NOMO-1 (cell line): ENCODE measurements around the gene FITM2.
"Not testable (repeated sequence)": the region's sequence is repeated elsewhere in the genome, so short reads cannot be mapped to it uniquely, and the experiment has no call there.

Experiments
- DNase-seq, 2 experiments: peaks; one replicate each; lab custom pipeline; 2025; ENCODE audit not compliant: unreplicated experiment in 2 of 2; lab: John Stamatoyannopoulos, UW

The FITM2 gene, protein sequence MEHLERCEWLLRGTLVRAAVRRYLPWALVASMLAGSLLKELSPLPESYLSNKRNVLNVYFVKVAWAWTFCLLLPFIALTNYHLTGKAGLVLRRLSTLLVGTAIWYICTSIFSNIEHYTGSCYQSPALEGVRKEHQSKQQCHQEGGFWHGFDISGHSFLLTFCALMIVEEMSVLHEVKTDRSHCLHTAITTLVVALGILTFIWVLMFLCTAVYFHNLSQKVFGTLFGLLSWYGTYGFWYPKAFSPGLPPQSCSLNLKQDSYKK

GRCh38 chr20:44310664-44311639 lies at the start of gene FITM2:
TSS of gene FITM2 (minus strand) at chr20:44311202. CDS start at chr20:44311148, 54 bp downstream.
- DNase-seq, result peak; percentile 92 to 95

DNA sequence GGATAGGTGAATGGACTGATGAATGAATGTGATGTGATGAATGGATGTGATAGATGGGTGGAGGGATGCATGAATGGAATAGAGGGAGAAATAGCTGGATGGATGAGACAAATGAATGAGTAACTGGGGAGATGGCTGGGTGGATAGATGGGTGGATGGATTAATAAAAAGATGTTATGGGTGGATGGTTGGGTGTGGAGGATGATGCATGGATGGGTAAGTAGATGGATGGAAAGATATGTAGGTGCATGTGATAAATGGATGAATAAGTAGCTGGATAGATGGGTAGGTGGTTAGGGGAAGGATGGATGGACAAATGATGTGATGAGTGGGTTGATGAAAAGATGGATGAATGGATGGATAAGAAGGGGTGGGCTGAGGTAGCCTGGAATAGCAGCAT lies 49.2 kb upstream of the FITM2 start:
- no peak for DNase-seq

GRCh38 chr20:44358776-44359175 lies 47.8 kb upstream of the FITM2 start:
- DNase-seq, result no peak

DNA sequence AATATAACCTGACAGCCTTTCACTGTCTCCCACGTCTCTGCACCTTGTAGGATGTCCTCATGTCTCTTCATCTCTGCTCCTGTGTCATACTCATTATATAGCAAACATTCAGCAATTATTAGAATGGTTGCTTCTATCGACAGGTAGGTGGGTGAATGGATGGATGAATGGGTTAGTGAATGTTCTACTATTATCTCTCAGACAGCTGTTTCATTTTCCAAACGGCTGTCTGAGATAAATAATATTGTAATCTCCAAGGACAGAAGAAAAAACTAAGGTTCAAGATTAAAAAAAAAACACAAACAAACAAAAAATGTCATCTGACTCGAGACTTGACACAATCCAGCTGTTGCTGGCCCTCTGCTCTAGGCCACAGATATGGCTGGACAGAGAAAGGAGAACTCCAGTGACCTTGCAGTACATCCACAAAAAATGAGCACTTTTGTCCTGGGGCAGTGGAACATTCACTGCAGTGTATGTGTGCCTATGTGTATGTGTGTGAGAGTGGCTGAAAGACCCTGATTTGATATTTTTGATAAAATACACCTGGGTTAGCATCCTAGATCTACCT lies 46.6 kb upstream of the FITM2 start:
- DNase-seq, result no peak

DNA sequence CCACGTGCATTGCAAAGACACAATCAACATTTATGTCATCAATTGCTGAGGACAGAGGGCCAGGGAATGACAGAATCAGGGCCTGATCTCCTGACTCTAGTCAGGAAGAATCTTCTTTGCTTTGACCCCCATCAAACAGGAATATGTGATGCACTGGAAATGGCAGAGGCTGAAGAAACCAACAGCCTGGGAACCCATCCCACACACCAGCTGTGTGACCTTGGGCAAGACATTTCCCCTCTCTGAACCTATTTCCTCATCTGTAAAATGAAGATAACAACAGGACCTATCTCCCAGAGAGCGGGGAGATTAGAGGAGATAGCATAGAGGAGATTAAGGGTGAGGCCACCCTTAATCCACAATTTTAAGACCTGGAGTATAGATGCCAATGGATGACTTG lies 46.0 kb upstream of the FITM2 start:
- no peak for DNase-seq

DNA sequence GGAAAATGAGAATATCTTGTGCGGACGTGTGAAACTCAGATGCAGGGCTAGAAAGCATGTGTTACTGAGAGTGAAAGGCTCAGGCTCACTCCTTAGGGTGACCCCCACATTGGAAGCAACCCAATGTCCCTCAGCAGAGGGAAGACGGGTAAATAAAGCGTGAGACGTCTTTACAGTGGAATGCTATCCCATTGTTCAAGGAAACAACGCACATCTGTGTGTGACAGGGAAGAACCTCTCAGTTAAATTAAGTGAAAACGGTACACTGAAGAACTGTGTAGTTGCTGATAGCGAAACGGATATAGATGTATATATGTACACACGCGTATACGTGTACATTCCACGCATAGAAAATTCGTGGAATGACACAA lies 45.3 kb upstream of the FITM2 start:
- DNase-seq, result no peak

GRCh38 chr20:44355498-44356352 lies 44.7 kb upstream of the FITM2 start, which contains the start of gene HNF4A:
TSS of gene HNF4A (plus strand) at chr20:44355699. CDS start at chr20:44355805, 106 bp downstream.
- DNase-seq, result no peak

GRCh38 chr20:44354979-44355497 lies 44.0 kb upstream of the FITM2 start:
- no peak for DNase-seq

DNA sequence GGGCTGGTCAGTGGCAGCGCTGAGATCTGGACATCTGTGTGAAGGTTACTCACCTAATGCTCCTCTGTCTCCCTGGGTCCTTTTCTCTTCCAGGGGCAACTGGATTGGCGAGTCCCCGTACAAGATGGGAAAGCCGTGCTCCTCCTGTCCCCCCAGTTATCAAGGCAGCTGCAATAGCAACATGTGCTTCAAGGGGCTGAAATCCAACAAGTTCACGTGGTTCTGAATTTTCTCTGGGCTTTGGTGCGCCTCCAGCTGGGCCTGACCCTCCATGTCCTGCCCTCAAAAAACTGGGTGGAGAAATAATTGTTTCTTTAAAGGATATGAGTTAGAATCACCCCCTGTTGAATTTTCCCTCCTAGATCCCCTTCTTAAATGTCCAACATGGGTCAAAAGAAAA lies 39.6 kb upstream of the FITM2 start:
- DNase-seq, result no peak

GRCh38 chr20:44349349-44349748 lies 38.3 kb upstream of the FITM2 start:
- DNase-seq, result no peak

DNA sequence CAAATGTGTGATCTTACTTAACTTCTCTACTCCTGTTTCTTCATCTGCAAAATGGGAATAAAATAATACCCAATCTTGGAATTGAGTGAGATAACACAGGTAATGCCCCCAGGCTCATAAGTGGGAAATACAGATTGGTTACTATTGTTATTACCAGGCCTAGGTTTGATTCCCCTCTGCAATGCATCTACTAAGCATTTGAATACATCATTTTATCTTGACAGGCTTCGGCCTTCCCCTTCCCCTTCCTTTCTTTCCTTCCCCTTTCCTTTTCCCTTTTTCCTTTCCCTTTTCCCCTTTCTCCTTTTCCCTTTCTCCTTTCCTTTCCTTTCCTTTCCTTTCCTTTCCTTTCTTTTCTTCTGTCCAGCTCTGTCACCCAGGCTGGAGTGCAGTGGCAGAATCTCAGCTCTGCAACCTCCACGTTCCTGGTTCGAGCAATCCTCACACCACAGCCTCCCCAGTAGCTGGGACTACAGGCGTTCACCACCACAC lies 37.2 kb upstream of the FITM2 start:
- DNase-seq, result no peak

DNA sequence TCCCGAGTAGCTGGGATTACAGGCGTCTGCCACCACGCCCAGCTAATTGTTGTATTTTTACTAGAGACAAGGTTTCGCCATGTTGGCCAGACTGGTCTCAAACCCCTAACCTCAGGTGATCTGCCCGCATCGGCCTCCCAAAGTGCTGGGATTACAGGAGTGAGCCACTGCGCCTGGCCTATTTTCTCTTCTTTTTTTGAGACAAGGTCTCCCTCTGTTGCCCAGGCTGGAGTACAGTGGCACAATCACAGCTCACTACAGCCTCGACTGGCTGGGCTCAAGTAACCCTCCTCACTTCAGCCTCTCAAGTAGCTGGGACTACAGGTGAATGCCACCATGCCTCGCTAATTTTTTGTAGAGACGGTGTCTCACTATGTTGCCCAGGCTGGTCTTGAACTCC lies 34.9 kb upstream of the FITM2 start:
- DNase-seq, result not testable (repeated sequence)

DNA sequence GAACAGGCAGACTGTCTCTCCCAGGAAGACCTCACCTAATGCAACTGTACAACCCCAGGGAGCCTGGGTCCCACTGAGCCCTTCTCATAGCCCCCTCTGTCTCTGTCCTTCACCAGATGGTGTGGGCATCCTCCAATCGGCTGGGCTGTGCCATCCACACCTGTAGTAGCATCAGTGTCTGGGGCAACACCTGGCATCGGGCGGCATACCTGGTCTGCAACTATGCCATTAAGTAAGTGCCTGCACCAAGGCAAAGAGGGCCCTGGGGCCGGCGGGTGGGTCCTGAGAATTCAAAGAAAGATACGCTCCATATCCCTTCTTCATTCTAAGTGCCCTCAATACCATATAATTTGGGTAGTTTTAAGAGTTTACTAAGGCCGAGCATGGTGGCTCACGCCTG lies 34.1 kb upstream of the FITM2 start:
- no peak for DNase-seq

GRCh38 chr20:44344723-44345122 lies 33.7 kb upstream of the FITM2 start:
- DNase-seq, result no peak

- no peak for DNase-seq
Observed at GRCh38 chr20:44343162-44343675, 32.2 kb upstream of the FITM2 start.

GRCh38 chr20:44342248-44342647 lies 31.2 kb upstream of the FITM2 start:
- no peak for DNase-seq

DNA sequence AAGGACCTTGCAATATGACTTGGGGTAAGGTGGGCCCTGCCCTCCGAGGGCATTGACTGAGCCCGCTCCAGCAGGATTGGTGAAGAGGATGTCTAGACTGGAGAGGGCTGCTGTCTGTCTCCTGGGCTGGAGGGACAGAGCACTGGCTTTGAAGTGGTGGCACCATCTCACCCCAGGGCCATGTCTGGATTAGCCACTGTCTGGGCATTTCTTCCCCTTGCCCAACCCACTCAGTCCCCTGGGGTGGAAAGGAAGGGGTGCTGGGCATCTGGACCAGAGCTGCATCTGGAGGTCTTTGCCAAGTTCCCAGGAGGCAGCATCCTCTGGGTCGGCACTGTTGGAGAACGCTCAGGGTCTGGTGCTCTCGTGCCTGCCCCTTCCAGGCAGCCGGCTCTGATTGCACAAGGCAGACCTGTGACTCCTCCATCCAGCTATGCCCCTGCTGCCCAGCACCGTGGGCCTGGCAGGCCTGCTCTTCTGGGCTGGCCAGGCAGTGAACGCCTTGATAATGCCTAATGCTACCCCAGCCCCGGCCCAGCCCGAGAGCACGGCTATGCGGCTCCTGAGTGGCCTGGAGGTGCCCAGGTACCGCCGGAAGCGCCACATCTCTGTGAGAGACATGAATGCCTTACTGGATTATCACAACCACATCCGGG lies 25.9 kb upstream of the FITM2 start, which contains the start of gene R3HDML:
TSS of gene R3HDML (plus strand) at position 319 of the 656 bp plus-strand sequence. CDS start at position 434, 115 bp downstream.
- DNase-seq, result no peak

DNA sequence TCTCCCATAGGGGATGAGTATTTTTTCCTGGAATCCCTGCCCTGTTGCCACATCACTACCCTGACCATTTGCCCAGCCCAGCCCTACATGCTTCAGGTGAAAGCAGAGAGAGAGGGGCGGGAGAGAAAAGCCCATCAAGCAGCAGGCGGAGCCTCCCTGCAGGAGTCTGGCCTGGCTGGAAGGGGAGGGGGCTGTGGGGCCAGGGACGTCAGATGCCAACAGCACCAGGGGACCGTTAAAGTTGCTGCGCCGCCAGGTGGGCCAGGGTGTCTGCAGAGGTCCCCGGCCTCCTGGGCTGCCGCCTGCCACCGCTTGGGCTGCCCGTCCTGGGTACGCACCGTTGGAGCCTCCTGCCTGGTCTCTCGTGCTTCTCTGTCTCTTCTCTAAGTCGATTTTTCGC lies 25.1 kb upstream of the FITM2 start:
- DNase-seq, result no peak

- DNase-seq, result no peak
Observed at GRCh38 chr20:44335675-44336074, 24.7 kb upstream of the FITM2 start.
